Activated T-cell treated with anti-CD3 and anti-CD28 coated beads, Interleukin-2, amount 50 U/mL, for 4 hours (primary cell): Measurements from ENCODE around the gene CARD9. TPM values are rescaled to one million over a fixed set of nuclear protein-coding genes. Genes with fewer than 3 reads are reported as not detected.

Experiments used
- ATAC-seq, 2 donors: fragments of 200-7000 bp; cut with Tn5 transposase; one replicate each; pipeline ENCODE4 v1.10.0; 2021
- DNase-seq: peaks from one replicate; pipeline ENCODE4 v3.0.0-alpha.2; 2020
- H3K27me3 Mint-ChIP-seq: one replicate; pipeline ENCODE4 v1.8.0; 2021; ENCODE audit warnings: low read depth, mixed read lengths
- H3K36me3 Mint-ChIP-seq: one replicate; pipeline ENCODE4 v1.8.0; 2022; ENCODE audit warnings: mixed read lengths; ENCODE audit not compliant: insufficient read depth
- H3K4me1 Mint-ChIP-seq: one replicate; pipeline ENCODE4 v1.8.0; 2021; ENCODE audit warnings: low read depth, mixed read lengths
- H3K4me3 Mint-ChIP-seq: one replicate; pipeline ENCODE4 v1.8.0; 2021; ENCODE audit warnings: mild to moderate bottlenecking, moderate library complexity, mixed read lengths
- H3K9me3 Mint-ChIP-seq: one replicate; pipeline ENCODE4 v1.8.0; 2021; ENCODE audit warnings: mixed read lengths
- total RNA-seq, 3 donors: library from RNA; stranded (reverse); gene quantifications; one replicate each; pipeline ENCODE4 v1.2.1, GENCODE V29; 2021

Gene CARD9
- total RNA-seq, 3 donors from 2014 or later: 1.4 to 3.4 (median 2.4) TPM

DNA sequence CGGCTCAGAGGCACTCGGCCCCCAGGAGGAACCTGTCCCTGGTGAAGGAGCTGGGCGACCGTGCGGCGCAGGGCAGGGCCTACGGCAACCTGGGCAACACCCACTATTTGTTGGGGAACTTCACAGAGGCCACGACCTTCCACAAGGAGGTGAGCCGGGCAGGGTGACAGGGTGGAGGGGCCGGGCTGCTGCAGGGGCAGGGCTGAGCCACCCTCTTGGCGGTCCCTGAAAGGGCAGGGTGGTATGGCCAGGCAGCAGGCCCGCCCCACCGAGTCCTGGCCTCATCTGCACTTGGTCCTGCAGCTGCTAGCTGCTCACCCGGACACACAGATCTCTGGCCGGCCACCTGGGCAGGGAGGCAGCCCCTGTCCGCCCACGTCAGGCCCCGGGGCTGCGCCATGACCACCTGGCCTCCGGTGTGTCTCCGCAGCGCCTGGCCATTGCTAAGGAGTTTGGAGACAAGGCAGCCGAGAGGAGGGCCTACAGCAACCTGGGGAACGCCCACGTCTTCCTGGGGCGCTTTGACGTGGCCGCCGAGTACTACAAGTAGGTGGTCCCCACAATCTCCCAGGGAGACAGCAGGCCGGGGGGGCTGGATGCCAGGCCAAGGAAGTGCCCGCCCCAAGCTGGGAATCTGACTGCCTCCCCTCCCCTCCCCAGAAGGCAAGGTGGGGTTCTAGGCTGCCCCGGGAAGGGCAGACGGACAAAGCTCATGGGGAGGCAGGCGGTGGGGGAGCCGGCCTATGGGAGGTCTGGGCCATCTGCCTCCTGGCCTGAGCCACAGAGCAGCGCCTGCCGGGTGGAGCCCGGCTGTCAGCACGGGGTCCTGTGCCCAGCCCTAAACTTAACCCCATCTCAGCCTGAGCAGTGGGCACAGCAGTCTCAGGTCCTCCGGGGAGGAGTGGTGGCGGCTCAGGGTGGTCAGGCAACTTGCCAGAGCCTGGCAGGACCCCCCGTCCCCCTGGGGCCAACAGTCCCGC, 35.8 kb downstream of the CARD9 start:
- ATAC-seq: no peak
- H3K4me3 Mint-ChIP-seq: no peak overlapping the region
- H3K4me1 Mint-ChIP-seq: no peaks in the 10 kb centered on the region
- no peaks in the 10 kb centered on the region for H3K9me3 Mint-ChIP-seq
- no peaks in the 10 kb centered on the region for H3K27me3 Mint-ChIP-seq
- no peak for DNase-seq
- H3K36me3 Mint-ChIP-seq: no peaks in the 10 kb centered on the region

DNA sequence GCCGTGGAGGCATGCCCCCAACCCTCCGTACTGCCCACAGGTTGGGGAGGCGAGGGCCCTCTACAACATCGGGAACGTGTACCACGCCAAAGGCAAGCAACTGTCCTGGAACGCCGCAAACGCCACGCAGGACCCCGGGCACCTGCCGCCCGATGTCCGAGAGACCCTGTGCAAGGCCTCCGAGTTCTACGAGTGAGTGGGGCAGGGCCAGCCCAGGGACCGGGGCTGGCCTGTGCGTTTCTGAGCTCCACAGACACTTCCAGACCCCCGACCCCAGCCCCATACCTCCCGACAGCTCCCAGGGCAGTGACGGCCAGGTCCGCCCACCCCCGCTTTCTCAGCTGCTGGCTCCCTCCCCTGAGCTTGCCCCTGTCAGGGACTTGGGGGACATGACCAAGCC, 36.6 kb downstream of the CARD9 start:
- Mint-ChIP-seq H3K4me3 (no peak overlapping the region), H3K27me3 (no peaks in the 10 kb centered on the region), H3K36me3 (no peaks in the 10 kb centered on the region), H3K9me3 (no peaks in the 10 kb centered on the region), H3K4me1 (no peaks in the 10 kb centered on the region)
- ATAC-seq: no peak
- no peak for DNase-seq

DNA sequence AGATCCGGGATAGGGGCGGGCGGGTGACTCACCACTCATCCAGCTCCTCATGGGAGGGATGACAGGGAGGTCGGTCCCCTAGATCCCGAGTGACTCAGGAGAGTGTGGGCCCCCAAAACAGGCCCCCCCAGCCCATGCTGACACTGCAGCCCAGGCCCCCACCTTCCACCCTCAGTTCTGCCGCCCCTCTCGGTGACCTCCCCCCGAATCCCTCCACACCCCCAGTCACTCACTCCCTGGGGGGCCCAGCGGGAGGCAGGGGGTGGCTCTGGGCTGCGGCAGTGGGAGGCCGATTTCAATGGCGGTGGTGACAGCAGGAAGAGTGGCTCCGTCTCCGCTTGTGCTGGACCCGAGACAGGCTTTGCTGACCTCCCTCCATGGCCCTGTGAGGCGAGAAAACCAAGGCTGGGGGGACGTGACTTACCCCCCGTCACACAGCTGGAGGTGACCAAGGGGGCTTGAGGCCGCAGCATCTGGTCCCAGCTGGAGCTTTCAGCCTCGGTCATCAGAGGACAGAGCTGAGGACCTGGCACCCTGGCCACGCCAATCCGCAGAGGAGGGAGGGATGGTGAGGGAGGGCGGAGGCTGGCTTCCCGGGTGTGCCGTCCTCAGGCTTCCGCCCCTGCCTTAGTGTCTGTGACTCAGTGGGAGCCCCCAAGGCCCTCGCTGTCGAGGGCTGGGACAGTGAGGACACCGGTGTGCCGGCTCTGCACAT, 37.2 kb downstream of the CARD9 start:
- ATAC-seq (no peak), DNase-seq (no peak)
- Mint-ChIP-seq H3K27me3 (no peaks in the 10 kb centered on the region), H3K4me3 (no peak overlapping the region), H3K36me3 (no peaks in the 10 kb centered on the region), H3K4me1 (no peaks in the 10 kb centered on the region), H3K9me3 (no peaks in the 10 kb centered on the region)

DNA sequence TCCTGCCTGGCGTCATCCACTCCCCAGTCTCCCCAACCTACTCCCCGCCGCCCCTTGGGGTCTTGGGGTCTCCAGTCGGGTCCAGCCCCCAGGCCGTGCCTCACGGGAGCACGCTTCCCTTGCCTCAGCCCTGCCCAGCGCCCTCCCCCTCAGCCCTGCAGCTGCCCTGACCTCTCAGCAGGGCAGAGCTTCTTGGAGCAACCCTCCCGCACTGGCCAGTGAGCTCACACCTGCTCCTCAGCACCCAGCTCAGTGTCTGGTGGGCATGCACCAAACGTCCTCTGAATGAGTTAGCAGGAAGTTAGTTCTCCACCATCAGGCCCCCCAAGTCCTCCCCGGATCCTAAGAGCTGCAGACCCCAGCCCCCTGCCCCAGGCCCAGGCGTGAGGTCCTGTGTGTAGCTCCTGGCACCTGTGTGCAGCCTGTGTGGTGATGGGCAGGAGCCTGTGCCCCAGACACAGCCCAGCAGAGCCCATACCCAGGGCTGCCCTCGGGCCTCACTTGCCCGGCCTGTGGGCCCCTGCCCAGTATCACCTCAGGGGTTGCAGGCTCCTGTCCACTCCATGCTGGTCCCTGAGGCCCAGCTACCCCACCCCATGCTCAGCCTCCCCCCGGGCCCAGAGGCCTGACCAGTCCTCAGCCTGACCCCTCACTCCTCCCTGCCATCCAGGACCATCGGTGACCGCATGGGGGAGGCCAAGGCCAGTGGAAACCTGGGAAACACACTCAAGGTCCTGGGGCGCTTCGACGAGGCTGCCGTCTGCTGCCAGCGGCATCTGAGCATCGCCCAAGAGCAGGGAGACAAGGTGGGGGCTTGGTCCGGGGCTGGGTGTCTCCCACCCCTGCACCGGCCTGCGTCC, 37.9 kb downstream of the CARD9 start:
- Mint-ChIP-seq H3K4me3 (no peak overlapping the region), H3K4me1 (no peaks in the 10 kb centered on the region), H3K36me3 (no peaks in the 10 kb centered on the region), H3K9me3 (no peaks in the 10 kb centered on the region), H3K27me3 (no peaks in the 10 kb centered on the region)
- DNase-seq (no peak), ATAC-seq (no peak)

DNA sequence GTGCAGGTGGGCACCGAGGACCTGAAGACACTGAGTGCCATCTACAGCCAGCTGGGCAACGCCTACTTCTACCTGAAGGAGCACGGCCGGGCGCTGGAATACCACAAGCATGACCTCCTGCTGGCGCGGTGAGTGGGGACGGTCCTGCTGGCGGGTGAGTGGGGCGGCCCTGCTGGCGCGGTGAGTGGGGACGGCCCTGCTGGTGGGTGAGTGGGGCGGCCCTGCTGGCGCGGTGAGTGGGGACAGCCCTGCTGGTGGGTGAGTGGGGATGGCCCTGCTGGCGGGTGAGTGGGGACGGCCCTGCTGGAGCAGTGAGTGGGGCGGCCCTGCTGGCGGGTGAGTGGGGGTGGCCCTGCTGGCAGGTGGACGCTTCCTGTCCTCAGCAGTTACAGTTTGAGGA, 38.9 kb downstream of the CARD9 start:
- H3K9me3 Mint-ChIP-seq: no peaks in the 10 kb centered on the region
- ATAC-seq: no peak
- H3K4me3 Mint-ChIP-seq: no peak overlapping the region
- H3K36me3 Mint-ChIP-seq: no peaks in the 10 kb centered on the region
- no peak for DNase-seq
- no peaks in the 10 kb centered on the region for H3K4me1 Mint-ChIP-seq
- H3K27me3 Mint-ChIP-seq: no peaks in the 10 kb centered on the region

DNA sequence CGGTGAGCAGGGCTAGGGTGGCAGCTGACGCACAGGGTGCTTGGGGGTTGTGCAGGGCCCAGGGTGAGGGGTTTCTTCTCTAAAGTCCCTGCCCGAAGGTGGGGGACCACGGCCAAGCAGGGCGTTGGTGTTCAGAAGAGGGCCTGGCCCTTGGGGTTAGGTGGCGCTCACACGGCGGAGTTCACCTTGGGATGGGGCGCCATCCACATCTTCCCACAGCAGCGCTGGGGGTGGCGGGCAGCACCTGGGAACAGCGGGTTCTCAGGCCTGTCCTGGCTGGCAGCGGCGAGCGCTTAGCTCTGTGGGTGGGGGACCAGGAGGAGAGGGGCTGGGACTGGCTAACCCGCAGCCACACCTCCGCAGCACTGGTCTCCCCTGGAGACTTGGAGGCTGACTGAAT, 40.0 kb downstream of the CARD9 start:
- Mint-ChIP-seq H3K4me3 (no peak overlapping the region), H3K4me1 (peaks cover 3% of the 10 kb centered on the region), H3K36me3 (no peaks in the 10 kb centered on the region), H3K27me3 (peaks cover 2% of the 10 kb centered on the region), H3K9me3 (no peaks in the 10 kb centered on the region)
- DNase-seq (no peak), ATAC-seq (no peak)

DNA sequence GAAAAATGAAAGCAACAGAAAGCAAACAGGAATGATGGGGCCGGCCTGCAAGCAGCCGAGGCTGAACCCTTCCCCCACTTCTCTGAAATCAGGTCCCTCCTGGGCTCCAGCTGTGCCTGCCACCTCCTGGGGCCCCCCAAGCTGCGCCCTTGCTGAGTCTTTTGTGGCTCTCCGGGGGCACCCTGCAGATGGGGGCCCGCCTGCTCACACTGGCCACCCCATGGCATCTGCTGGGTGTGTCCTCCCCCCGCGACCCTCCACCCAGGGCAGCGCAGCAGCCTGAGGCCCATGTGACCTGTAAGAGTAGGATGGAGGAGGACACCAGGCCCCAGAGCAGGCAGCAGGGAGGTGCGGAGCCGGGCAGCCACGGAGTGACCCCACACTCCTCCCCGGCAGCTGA, 40.4 kb downstream of the CARD9 start:
- DNase-seq (no peak), ATAC-seq (no peak)
- no peaks in the 10 kb centered on the region for H3K9me3 Mint-ChIP-seq
- no peak overlapping the region for H3K4me3 Mint-ChIP-seq
- H3K27me3 Mint-ChIP-seq: peaks cover 2% of the 10 kb centered on the region
- no peaks in the 10 kb centered on the region for H3K36me3 Mint-ChIP-seq
- peaks cover 3% of the 10 kb centered on the region for H3K4me1 Mint-ChIP-seq

DNA sequence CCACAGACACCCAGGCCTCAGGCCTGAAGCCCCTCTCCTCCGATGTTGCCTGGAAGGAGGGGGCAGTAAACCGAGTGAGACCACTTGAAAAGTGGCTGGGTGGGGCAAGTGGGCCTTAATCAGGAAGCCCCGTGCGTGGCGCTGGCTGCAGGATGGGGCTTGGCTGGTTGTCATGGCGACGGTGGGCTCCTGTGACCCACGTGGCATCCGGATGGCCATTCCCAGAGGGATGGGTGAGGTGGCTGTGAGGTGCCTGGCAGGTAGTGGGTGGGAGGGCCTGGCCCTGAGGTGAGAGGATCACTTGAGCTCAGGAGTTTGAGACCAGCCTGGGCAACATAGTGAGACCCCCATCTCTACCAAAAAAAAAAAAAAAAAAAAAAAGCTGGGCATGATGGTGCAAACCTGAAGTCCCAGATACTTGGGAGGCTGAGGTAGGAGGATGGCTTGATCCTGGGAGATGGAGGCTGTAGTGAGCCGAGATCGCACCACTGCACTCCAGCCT, 40.9 kb downstream of the CARD9 start:
- Mint-ChIP-seq H3K4me1 (peaks cover 3% of the 10 kb centered on the region), H3K9me3 (no peaks in the 10 kb centered on the region), H3K4me3 (no peak overlapping the region), H3K27me3 (peaks cover 2% of the 10 kb centered on the region), H3K36me3 (no peaks in the 10 kb centered on the region)
- DNase-seq (no peak), ATAC-seq (no peak)

DNA sequence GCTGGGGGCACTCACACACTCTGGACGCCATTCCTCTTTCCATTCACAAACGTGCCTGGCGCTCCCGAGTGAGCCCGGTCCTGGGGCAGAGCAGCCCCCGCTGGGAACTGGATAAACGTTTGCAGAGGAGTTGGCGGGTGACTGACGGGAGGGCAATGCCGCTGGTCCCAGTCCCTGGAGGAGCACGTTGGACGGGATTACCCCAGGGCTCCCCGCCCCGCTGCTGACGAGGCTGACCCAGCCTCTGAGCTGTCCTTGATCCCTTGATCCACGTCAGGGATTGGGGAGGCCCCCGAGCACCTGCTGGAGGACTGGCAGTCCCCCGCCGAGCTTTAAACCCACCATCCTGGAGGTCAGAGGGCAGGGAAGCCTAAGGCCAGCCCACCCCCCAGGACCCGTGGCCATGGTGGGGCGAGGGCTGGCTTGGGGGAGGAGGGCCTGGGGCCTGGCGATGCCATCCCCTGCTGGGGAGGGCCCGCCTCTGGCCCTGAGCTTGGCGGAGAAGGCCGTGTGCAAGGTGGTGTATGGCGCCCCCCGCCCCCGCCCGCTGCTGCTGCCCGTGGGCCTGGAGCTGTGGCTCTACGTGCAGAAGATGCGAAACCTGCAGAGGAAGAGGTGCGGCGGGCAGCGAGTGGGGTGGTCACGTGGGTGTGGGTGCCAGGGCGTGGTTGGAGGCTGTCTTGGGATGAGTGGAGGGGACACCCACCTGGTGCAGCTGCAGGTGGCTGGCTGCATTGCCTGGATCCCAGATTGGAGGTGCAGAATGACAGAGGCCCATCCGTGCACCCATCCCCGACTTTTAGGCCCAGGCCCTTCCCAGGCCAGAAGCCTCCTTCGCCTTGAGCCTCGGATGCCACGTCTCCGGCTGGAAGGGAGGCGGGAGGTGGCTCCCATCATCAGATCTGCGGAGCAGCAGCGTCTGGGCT, 41.6 kb downstream of the CARD9 start:
- H3K27me3 Mint-ChIP-seq: peaks cover 2% of the 10 kb centered on the region
- no peaks in the 10 kb centered on the region for H3K36me3 Mint-ChIP-seq

DNA sequence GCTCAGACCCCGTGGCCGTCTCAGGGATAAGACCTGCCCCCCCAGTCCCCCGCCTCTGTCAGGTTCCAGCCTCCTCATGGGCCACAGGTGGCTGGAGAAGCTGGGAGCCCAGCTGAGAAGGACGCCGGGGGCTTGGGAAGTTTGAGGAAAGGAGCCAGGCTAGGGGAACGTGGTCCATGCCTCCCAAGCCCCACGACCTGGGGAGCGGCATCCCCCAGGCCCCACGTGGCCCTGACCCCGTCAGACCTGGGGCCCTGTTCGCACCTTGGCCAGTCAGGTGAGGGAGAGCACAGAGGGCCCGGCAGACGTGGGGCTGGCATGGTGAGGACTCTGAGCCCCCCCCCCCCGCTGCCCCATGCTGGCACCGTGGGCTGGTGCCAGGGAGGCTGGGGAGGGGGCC, 42.4 kb downstream of the CARD9 start:
- Mint-ChIP-seq H3K9me3 (no peaks in the 10 kb centered on the region), H3K4me3 (no peak overlapping the region), H3K4me1 (peaks cover 5% of the 10 kb centered on the region), H3K36me3 (no peaks in the 10 kb centered on the region), H3K27me3 (peaks cover 2% of the 10 kb centered on the region)
- no peak for DNase-seq
- ATAC-seq: no peak

More for the DNA sequence above, 41.6 kb downstream of the CARD9 start:
- Mint-ChIP-seq H3K4me3 (no peak overlapping the region), H3K4me1 (peaks cover 4% of the 10 kb centered on the region), H3K9me3 (no peaks in the 10 kb centered on the region)
- ATAC-seq: no peak
- DNase-seq: no peak

DNA sequence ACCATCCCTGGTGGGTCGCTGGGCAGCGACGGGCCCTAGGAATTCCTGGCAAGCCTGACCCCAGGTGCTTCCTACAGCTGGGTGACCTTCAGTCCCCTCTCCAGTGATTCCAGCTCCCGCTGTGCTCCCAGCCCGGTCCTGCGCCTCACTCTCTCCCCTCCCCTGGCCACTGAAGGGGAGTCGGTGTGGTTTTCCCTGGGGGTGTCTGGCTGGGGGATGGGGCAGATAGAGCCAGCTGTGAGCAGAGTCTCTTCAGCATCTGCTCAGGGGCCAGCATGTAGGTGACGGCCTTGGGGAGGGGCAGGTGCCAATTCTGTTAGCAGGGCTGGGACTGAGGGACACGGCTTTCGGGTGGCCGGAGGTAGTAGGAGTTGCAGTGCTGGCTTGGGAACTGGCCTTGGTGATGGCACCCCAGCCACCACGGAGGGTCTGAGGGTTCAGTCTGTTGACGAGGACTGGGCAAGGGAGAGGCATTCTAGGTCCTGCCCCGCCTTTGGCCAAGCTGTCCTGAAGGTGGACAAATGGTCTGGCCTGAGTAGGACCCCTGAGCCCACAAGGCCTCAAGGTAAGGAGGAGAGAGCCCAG, 43.0 kb downstream of the CARD9 start:
- Mint-ChIP-seq H3K4me1 (peaks cover 5% of the 10 kb centered on the region), H3K9me3 (no peaks in the 10 kb centered on the region), H3K27me3 (peaks cover 2% of the 10 kb centered on the region), H3K4me3 (no peak overlapping the region), H3K36me3 (no peaks in the 10 kb centered on the region)
- DNase-seq: no peak
- no peak for ATAC-seq

DNA sequence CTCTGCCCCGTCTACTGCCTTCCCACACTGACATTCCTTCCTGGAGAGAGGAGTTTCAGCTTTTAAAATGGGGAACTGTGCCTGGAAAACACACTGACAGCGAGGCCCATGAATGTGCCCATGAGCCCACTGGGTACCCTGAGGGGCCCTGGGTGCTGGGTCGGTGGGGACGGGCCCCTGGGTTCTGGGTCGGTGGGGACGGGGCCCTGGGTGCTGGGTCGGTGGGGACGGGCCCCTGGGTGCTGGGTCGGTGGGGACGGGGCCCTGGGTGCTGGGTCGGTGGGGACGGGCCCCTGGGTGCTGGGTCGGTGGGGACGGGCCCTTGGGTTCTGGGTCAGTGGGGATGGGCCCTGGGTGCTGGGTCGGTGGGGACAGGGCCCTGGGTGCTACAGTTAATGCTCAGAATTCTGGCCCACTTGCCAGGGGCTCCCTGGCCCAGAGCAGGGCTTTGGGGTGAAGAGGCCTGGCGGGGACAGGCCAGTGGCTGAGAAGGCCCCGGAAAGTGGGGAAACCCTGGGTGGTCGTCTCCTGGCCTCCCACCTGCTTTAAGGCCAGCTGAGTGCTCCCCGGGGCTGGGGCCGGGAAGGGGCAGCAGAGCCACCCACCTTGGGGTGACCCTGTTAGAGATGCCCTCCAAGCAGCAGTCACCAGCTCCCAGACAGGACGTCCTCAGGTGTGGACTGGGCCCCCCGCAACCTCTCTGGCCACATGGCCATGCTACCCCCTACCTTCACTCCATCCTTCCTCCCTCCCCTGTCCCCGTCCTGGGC, 43.6 kb downstream of the CARD9 start:
- ATAC-seq: no peak
- Mint-ChIP-seq H3K9me3 (no peaks in the 10 kb centered on the region), H3K4me3 (no peak overlapping the region), H3K4me1 (peaks cover 5% of the 10 kb centered on the region), H3K27me3 (peaks cover 2% of the 10 kb centered on the region), H3K36me3 (no peaks in the 10 kb centered on the region)
- DNase-seq: no peak
